GM23338 (cell line): ENCODE results near the gene IRS4. TPM values are rescaled to one million over a fixed set of nuclear protein-coding genes. Genes with fewer than 3 reads are reported as not detected.

ENCODE experiments used
- ATAC-seq: fragments of 200-7000 bp; cut with Tn5 transposase; 3 replicates; pipeline ENCODE4 v1.9.1; 2020
- DNase-seq: peaks from one replicate; pipeline ENCODE4 v3.0.0-alpha.2; 2015; ENCODE audit warnings: low spot score
- H2AFZ ChIP-seq: fragments of 200-600 bp; sonication (generic); 2 replicates; pipeline ENCODE4 v1.8.0; 2016; ENCODE audit warnings: antibody characterized with exemption, mild to moderate bottlenecking, moderate library complexity
- H3F3A ChIP-seq: fragments of 200-600 bp; sonication (generic); replicated peaks from 2 replicates; pipeline ENCODE4 v1.8.0; 2017; ENCODE audit warnings: antibody characterized with exemption, mixed run types, low read depth
- H3K27ac ChIP-seq: fragments of 200-600 bp; sonication (generic); 2 replicates; pipeline ENCODE4 v1.6.1; 2016; ENCODE audit warnings: low read depth
- H3K27me3 ChIP-seq: fragments of 200-600 bp; sonication (generic); 2 replicates; pipeline ENCODE4 v1.8.0; 2016; ENCODE audit warnings: mild to moderate bottlenecking, mixed run types, moderate library complexity; ENCODE audit not compliant: insufficient read depth
- H3K36me3 ChIP-seq: fragments of 200-600 bp; sonication (generic); 2 replicates; pipeline ENCODE4 v1.8.0; 2016; ENCODE audit warnings: mild to moderate bottlenecking; ENCODE audit not compliant: insufficient read depth
- H3K4me1 ChIP-seq: fragments of 200-600 bp; sonication (generic); 2 replicates; pipeline ENCODE4 v1.8.0; 2016; ENCODE audit warnings: mild to moderate bottlenecking, moderate library complexity; ENCODE audit not compliant: insufficient read depth
- H3K4me2 ChIP-seq: fragments of 200-600 bp; sonication (generic); 2 replicates; pipeline ENCODE4 v1.7.1; 2017; ENCODE audit warnings: mixed run types
- H3K4me3 ChIP-seq: fragments of 200-600 bp; sonication (generic); 2 replicates; pipeline ENCODE4 v1.6.1; 2016; ENCODE audit warnings: mixed run types
- H3K79me2 ChIP-seq: fragments of 200-600 bp; sonication (generic); replicated peaks from 2 replicates; pipeline ENCODE4 v1.8.0; 2017; ENCODE audit warnings: mild to moderate bottlenecking; ENCODE audit not compliant: insufficient read depth
- H3K9me2 ChIP-seq: fragments of 200-600 bp; sonication (generic); 2 replicates; pipeline ENCODE4 v1.8.0; 2017; ENCODE audit not compliant: insufficient read depth
- H4K20me1 ChIP-seq: fragments of 200-600 bp; sonication (generic); replicated peaks from 2 replicates; pipeline ENCODE4 v1.8.0; 2017; ENCODE audit warnings: mild to moderate bottlenecking; ENCODE audit not compliant: insufficient read depth
- H3K27ac Mint-ChIP-seq: 2 replicates; pipeline ENCODE4 v1.8.0; 2020; ENCODE audit warnings: inconsistent platforms, mild to moderate bottlenecking, moderate library complexity, mixed read lengths
- H3K27me3 Mint-ChIP-seq: 3 replicates; pipeline ENCODE4 v1.8.0; 2022; ENCODE audit warnings: low read depth, mild to moderate bottlenecking, moderate library complexity, mixed read lengths, inconsistent platforms; ENCODE audit not compliant: insufficient read depth, poor library complexity
- H3K36me3 Mint-ChIP-seq: 3 replicates; pipeline ENCODE4 v1.8.0; 2021; ENCODE audit warnings: low read depth, mild to moderate bottlenecking, inconsistent platforms, moderate library complexity, mixed read lengths
- H3K4me1 Mint-ChIP-seq: 3 replicates; pipeline ENCODE4 v1.8.0; 2020; ENCODE audit warnings: mild to moderate bottlenecking, inconsistent platforms, mixed read lengths
- H3K4me3 Mint-ChIP-seq: 3 replicates; pipeline ENCODE4 v1.8.0; 2021; ENCODE audit warnings: moderate library complexity, mild to moderate bottlenecking, inconsistent platforms, mixed read lengths
- H3K9me3 Mint-ChIP-seq: 3 replicates; pipeline ENCODE4 v1.8.0; 2020; ENCODE audit warnings: moderate library complexity, mild to moderate bottlenecking, inconsistent platforms, mixed read lengths
- CREB1 ChIP-seq: fragments of 250-450 bp; sonication (Bioruptor Pico); IDR thresholded peaks from 2 replicates; pipeline ENCODE4 v1.5.0; 2020; ENCODE audit warnings: low read depth, mild to moderate bottlenecking, moderate library complexity
- EZH2 ChIP-seq: fragments of 200-600 bp; sonication (generic); IDR thresholded peaks from one replicate; pipeline ENCODE4 v1.8.0; 2017; ENCODE audit warnings: antibody characterized with exemption, mild to moderate bottlenecking, low read depth; ENCODE audit not compliant: unreplicated experiment
- EZH2phosphoT487 ChIP-seq: fragments of 200-600 bp; sonication (generic); IDR thresholded peaks from one replicate; pipeline ENCODE4 v1.8.1; 2018; ENCODE audit warnings: antibody characterized with exemption; ENCODE audit not compliant: unreplicated experiment
- JUNB ChIP-seq: IDR thresholded peaks from one replicate; pipeline ENCODE4 v1.6.1; 2016; ENCODE audit warnings: antibody characterized with exemption; ENCODE audit not compliant: unreplicated experiment
- NANOG ChIP-seq: IDR thresholded peaks from 2 replicates; pipeline ENCODE4 v1.6.1; 2016; ENCODE audit warnings: antibody characterized with exemption, borderline replicate concordance
- POLR2AphosphoS5 ChIP-seq: IDR thresholded peaks from 2 replicates; pipeline ENCODE4 v1.6.1; 2016; ENCODE audit warnings: antibody characterized with exemption, low read depth
- STAT1 ChIP-seq: IDR thresholded peaks from one replicate; pipeline ENCODE4 v1.6.1; 2016; ENCODE audit warnings: antibody characterized with exemption; ENCODE audit not compliant: unreplicated experiment
- ZNF114 ChIP-seq: fragments of 250-450 bp; sonication (Bioruptor Pico); IDR thresholded peaks from 2 replicates; pipeline ENCODE4 v1.5.0; 2020; ENCODE audit warnings: mild to moderate bottlenecking, moderate library complexity
- ZNF331 ChIP-seq: fragments of 250-450 bp; sonication (Bioruptor Pico); IDR thresholded peaks from 2 replicates; pipeline ENCODE4 v1.5.0; 2020; ENCODE audit warnings: low read depth, mild to moderate bottlenecking, moderate library complexity
- polyA plus RNA-seq: library from polyadenylated mRNA; unstranded; fragments of >200 nt; fragmentation: Nextera tagmentation; extraction: Ambion mirVana; gene quantifications from 2 replicates; pipeline ENCODE4 v1.2.1, GENCODE V29; 2016
- total RNA-seq: library from RNA; depleted of rRNA; stranded (reverse); fragments of >200 nt; shearing (Covaris generic); gene quantifications from 2 replicates; pipeline ENCODE4 v1.2.3, GENCODE V29; 2014
- TF ChIP-seq, protein P1 (sequence below): fragments of 250-450 bp; sonication (Bioruptor Pico); IDR thresholded peaks from 2 replicates; pipeline ENCODE4 v1.5.0; 2020; ENCODE audit warnings: mild to moderate bottlenecking, moderate library complexity
- TF ChIP-seq, protein P2 (sequence below), 2 experiments: fragments of 200-600 bp in 1 of 2; sonication (generic) in 1 of 2; conservative IDR thresholded peaks; 2 replicates each; pipeline versions ENCODE4 v1.5.1 to v1.6.1; 2016 to 2017; ENCODE audit warnings: antibody characterized with exemption in 2 of 2, low read depth in 2 of 2, mild to moderate bottlenecking in 2 of 2, moderate library complexity in 1 of 2
- TF ChIP-seq, protein P3 (sequence below): IDR thresholded peaks from 2 replicates; pipeline ENCODE4 v1.6.1; 2016; ENCODE audit warnings: antibody characterized with exemption

Gene IRS4
- total and polyA plus RNA-seq, 2 experiments from 2014 or later = 1.3 to 15.2 TPM

DNA sequence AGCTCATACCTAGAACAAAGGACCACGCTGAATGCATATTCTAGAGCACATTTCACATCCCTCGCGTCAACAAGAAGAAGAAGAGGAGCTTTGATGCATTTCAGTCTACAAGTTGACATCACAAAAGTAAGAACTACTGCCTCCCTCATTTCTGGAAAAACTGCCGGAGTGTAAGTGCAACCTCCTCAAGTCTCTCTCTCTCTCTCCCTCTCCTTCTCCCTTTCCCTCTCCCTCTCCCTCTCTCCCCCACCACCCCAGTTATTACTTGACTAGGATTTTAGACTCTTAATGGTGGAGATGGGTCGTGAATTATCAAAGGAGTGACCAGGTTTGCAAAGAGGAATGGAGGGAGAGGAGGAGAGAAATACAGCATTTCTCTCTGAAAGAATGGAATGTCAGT, 1.4 kb upstream of the IRS4 start (continued):
- TF ChIP-seq, protein P1, sequence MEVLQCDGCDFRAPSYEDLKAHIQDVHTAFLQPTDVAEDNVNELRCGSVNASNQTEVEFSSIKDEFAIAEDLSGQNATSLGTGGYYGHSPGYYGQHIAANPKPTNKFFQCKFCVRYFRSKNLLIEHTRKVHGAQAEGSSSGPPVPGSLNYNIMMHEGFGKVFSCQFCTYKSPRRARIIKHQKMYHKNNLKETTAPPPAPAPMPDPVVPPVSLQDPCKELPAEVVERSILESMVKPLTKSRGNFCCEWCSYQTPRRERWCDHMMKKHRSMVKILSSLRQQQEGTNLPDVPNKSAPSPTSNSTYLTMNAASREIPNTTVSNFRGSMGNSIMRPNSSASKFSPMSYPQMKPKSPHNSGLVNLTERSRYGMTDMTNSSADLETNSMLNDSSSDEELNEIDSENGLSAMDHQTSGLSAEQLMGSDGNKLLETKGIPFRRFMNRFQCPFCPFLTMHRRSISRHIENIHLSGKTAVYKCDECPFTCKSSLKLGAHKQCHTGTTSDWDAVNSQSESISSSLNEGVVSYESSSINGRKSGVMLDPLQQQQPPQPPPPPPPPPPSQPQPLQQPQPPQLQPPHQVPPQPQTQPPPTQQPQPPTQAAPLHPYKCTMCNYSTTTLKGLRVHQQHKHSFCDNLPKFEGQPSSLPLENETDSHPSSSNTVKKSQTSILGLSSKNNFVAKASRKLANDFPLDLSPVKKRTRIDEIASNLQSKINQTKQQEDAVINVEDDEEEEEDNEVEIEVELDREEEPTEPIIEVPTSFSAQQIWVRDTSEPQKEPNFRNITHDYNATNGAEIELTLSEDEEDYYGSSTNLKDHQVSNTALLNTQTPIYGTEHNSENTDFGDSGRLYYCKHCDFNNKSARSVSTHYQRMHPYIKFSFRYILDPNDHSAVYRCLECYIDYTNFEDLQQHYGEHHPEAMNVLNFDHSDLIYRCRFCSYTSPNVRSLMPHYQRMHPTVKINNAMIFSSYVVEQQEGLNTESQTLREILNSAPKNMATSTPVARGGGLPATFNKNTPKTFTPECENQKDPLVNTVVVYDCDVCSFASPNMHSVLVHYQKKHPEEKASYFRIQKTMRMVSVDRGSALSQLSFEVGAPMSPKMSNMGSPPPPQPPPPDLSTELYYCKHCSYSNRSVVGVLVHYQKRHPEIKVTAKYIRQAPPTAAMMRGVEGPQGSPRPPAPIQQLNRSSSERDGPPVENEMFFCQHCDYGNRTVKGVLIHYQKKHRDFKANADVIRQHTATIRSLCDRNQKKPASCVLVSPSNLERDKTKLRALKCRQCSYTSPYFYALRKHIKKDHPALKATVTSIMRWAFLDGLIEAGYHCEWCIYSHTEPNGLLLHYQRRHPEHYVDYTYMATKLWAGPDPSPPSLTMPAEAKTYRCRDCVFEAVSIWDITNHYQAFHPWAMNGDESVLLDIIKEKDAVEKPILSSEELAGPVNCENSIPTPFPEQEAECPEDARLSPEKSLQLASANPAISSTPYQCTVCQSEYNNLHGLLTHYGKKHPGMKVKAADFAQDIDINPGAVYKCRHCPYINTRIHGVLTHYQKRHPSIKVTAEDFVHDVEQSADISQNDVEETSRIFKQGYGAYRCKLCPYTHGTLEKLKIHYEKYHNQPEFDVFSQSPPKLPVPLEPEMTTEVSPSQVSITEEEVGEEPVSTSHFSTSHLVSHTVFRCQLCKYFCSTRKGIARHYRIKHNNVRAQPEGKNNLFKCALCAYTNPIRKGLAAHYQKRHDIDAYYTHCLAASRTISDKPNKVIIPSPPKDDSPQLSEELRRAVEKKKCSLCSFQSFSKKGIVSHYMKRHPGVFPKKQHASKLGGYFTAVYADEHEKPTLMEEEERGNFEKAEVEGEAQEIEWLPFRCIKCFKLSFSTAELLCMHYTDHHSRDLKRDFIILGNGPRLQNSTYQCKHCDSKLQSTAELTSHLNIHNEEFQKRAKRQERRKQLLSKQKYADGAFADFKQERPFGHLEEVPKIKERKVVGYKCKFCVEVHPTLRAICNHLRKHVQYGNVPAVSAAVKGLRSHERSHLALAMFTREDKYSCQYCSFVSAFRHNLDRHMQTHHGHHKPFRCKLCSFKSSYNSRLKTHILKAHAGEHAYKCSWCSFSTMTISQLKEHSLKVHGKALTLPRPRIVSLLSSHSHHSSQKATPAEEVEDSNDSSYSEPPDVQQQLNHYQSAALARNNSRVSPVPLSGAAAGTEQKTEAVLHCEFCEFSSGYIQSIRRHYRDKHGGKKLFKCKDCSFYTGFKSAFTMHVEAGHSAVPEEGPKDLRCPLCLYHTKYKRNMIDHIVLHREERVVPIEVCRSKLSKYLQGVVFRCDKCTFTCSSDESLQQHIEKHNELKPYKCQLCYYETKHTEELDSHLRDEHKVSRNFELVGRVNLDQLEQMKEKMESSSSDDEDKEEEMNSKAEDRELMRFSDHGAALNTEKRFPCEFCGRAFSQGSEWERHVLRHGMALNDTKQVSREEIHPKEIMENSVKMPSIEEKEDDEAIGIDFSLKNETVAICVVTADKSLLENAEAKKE (CRISPR knock-in tag) = no peak
- TF ChIP-seq NANOG (no peak), STAT1 (no peak), ZNF331 (no peak), CREB1 (CRISPR knock-in tag) (no peak)
- TF ChIP-seq, protein P2, sequence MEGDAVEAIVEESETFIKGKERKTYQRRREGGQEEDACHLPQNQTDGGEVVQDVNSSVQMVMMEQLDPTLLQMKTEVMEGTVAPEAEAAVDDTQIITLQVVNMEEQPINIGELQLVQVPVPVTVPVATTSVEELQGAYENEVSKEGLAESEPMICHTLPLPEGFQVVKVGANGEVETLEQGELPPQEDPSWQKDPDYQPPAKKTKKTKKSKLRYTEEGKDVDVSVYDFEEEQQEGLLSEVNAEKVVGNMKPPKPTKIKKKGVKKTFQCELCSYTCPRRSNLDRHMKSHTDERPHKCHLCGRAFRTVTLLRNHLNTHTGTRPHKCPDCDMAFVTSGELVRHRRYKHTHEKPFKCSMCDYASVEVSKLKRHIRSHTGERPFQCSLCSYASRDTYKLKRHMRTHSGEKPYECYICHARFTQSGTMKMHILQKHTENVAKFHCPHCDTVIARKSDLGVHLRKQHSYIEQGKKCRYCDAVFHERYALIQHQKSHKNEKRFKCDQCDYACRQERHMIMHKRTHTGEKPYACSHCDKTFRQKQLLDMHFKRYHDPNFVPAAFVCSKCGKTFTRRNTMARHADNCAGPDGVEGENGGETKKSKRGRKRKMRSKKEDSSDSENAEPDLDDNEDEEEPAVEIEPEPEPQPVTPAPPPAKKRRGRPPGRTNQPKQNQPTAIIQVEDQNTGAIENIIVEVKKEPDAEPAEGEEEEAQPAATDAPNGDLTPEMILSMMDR (conservative IDR thresholded peaks at IDR 0.05; ENCODE audit: low read depth in 2 of 2) = no peak

DNA sequence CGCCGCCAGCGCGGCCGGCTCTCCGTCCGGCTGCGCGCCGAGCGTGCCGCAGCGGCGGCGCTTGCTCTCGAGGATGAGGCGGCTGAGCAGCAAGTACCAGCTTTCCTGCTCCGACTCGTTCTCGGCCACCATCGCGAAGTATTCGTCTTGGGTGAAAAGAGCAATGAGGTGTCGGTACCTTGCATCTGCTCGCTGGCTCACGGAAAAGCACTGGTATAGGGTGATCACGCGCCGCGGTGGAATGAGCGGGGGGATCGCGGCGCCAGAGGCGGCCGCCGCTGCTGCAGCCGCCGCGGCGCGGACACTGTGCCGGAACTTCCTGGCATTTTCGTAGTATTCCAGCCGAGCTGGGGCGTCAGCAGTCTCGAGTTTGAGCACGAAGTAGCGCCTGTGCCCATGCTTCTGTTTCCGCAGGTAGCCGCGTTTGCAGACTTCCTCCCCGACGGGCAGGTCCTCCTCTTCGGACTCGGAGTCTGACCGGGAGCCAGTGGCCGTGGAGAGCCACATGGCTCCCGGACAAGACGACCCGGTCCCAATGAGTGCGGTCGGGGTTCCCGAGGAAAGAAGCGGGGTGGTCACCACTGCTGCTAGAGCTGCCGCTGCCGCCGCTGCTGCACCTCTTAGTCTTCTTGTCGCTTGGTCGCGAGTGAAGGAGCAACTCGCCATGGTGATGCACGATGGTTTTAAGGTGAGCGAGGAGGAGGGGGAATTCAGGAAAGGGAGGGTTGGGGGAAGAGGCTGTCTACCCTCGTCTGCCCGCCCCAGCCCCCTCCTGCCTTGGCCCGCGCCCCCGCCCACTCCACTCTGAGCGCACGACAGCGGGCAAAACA, 469 bp downstream of the IRS4 start:
- Histone ChIP-seq H3K79me2 (no peaks in the 10 kb centered on the region), H3K4me3 (peak overlapping the region; percentile 73), H3F3A (no peaks in the 10 kb centered on the region), H4K20me1 (no peaks in the 10 kb centered on the region), H3K9me2 (no peaks in the 10 kb centered on the region), H3K4me2 (peak overlapping the region; percentile 80), H3K36me3 (no peaks in the 10 kb centered on the region; the same call in 1 of the 2 replicates), H3K27me3 (peaks cover 30% of the 10 kb centered on the region), H2AFZ (peak overlapping the region; percentile 38; the same call in 1 of the 2 replicates), H3K27ac (no peak overlapping the region), H3K4me1 (peaks cover 10% of the 10 kb centered on the region)
- ATAC-seq = peak; percentile 3; the same call in 2 of the 3 replicates
- no peak for DNase-seq
- peak overlapping the region; percentile 82 for H3K4me3 Mint-ChIP-seq
- H3K4me1 Mint-ChIP-seq = peaks cover 23% of the 10 kb centered on the region; the same call in 2 of the 3 replicates
- peaks cover 27% of the 10 kb centered on the region for H3K9me3 Mint-ChIP-seq
- H3K36me3 Mint-ChIP-seq = peaks cover 29% of the 10 kb centered on the region
- no peak overlapping the region for H3K27ac Mint-ChIP-seq
- H3K27me3 Mint-ChIP-seq = peaks cover 31% of the 10 kb centered on the region
- TF ChIP-seq ZNF114 (no peak), POLR2AphosphoS5 (no peak), NANOG (no peak), JUNB (no peak), EZH2 (no peak), EZH2phosphoT487 (no peak), STAT1 (no peak), ZNF331 (no peak), CREB1 (CRISPR knock-in tag) (no peak)
- TF ChIP-seq, protein P2 (conservative IDR thresholded peaks at IDR 0.05; ENCODE audit: low read depth in 2 of 2) = no peak
- TF ChIP-seq, protein P3, sequence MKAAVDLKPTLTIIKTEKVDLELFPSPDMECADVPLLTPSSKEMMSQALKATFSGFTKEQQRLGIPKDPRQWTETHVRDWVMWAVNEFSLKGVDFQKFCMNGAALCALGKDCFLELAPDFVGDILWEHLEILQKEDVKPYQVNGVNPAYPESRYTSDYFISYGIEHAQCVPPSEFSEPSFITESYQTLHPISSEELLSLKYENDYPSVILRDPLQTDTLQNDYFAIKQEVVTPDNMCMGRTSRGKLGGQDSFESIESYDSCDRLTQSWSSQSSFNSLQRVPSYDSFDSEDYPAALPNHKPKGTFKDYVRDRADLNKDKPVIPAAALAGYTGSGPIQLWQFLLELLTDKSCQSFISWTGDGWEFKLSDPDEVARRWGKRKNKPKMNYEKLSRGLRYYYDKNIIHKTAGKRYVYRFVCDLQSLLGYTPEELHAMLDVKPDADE = no peak
